ENCODE results near the gene NPAS3. TPM values are rescaled to one million over a fixed set of nuclear protein-coding genes. Genes with fewer than 3 reads are reported as not detected.

NPAS3 gene
- total and polyA plus RNA-seq, 8 donors = 0.09 to 0.79 (median 0.56) TPM

GRCh38 chr14:33532553-33532952 is 593.9 kb downstream of the NPAS3 start:
- Histone ChIP-seq H3K4me1 (no peaks in the 10 kb centered on the region), H3K9me3 (no peaks in the 10 kb centered on the region), H3K4me3 (no peak overlapping the region), H3K27ac (no peak overlapping the region), H3K36me3 (no peaks in the 10 kb centered on the region), H3K27me3 (no peaks in the 10 kb centered on the region)
- DNase-seq (no peak), ATAC-seq (no peak)
- intact Hi-C loops (cut with DNase I) = no loop called here
- TF ChIP-seq, protein P1, sequence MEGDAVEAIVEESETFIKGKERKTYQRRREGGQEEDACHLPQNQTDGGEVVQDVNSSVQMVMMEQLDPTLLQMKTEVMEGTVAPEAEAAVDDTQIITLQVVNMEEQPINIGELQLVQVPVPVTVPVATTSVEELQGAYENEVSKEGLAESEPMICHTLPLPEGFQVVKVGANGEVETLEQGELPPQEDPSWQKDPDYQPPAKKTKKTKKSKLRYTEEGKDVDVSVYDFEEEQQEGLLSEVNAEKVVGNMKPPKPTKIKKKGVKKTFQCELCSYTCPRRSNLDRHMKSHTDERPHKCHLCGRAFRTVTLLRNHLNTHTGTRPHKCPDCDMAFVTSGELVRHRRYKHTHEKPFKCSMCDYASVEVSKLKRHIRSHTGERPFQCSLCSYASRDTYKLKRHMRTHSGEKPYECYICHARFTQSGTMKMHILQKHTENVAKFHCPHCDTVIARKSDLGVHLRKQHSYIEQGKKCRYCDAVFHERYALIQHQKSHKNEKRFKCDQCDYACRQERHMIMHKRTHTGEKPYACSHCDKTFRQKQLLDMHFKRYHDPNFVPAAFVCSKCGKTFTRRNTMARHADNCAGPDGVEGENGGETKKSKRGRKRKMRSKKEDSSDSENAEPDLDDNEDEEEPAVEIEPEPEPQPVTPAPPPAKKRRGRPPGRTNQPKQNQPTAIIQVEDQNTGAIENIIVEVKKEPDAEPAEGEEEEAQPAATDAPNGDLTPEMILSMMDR (IDR thresholded peaks at IDR 0.05) = no peak

GRCh38 chr14:33534104-33534503 is 595.4 kb downstream of the NPAS3 start:
- H3K27me3 ChIP-seq = no peaks in the 10 kb centered on the region
- ATAC-seq (no peak), DNase-seq (no peak)
- no peaks in the 10 kb centered on the region for H3K9me3 ChIP-seq
- no peak overlapping the region for H3K4me3 ChIP-seq
- H3K36me3 ChIP-seq = no peaks in the 10 kb centered on the region
- H3K27ac ChIP-seq = no peak overlapping the region
- no peaks in the 10 kb centered on the region for H3K4me1 ChIP-seq
- intact Hi-C loops (cut with DNase I) = no loop called here
- TF ChIP-seq, protein P1 (IDR thresholded peaks at IDR 0.05) = no peak

- no peak for ATAC-seq
- H3K36me3 ChIP-seq = no peaks in the 10 kb centered on the region
- no peak for DNase-seq
- H3K4me3 ChIP-seq = no peak overlapping the region
- TF ChIP-seq, protein P1 (IDR thresholded peaks at IDR 0.05) = no peak
- no peak overlapping the region for H3K27ac ChIP-seq
- H3K4me1 ChIP-seq = no peaks in the 10 kb centered on the region
- no peaks in the 10 kb centered on the region for H3K9me3 ChIP-seq
- H3K27me3 ChIP-seq = no peaks in the 10 kb centered on the region
- intact Hi-C loops (cut with DNase I) = no loop called here
Measured at GRCh38 chr14:33534632-33535031, 596.0 kb downstream of the NPAS3 start.

GRCh38 chr14:33539918-33540357 is 601.3 kb downstream of the NPAS3 start:
- ATAC-seq (no peak), DNase-seq (no peak)
- H3K36me3 ChIP-seq = no peaks in the 10 kb centered on the region
- H3K27ac ChIP-seq = no peak overlapping the region
- H3K4me3 ChIP-seq = no peak overlapping the region
- intact Hi-C loops (cut with DNase I) = no loop called here
- no peaks in the 10 kb centered on the region for H3K9me3 ChIP-seq
- H3K4me1 ChIP-seq = no peaks in the 10 kb centered on the region
- H3K27me3 ChIP-seq = no peaks in the 10 kb centered on the region
- TF ChIP-seq, protein P1 (IDR thresholded peaks at IDR 0.05) = no peak

GRCh38 chr14:33541171-33541570 is 602.5 kb downstream of the NPAS3 start:
- H3K4me1 ChIP-seq = no peaks in the 10 kb centered on the region
- DNase-seq (no peak), ATAC-seq (no peak)
- H3K27me3 ChIP-seq = no peaks in the 10 kb centered on the region
- H3K27ac ChIP-seq = no peak overlapping the region
- H3K9me3 ChIP-seq = no peaks in the 10 kb centered on the region
- TF ChIP-seq, protein P1 (IDR thresholded peaks at IDR 0.05) = no peak
- no peak overlapping the region for H3K4me3 ChIP-seq
- intact Hi-C loops (cut with DNase I) = no loop called here
- no peaks in the 10 kb centered on the region for H3K36me3 ChIP-seq

Measured in left lung (tissue), 10 donors.